Naive thymus-derived CD4-positive, alpha-beta T cell (primary cell): Measurements from ENCODE around the gene GADD45B. TPM values are rescaled to one million over a fixed set of nuclear protein-coding genes. Genes with fewer than 3 reads are reported as not detected.

Source experiments
- ATAC-seq: fragments of 150-1000 bp; cut with Tn5 transposase; 2 replicates; pipeline ENCODE4 v1.10.0; 2021; ENCODE audit warnings: mild to moderate bottlenecking, moderate library complexity
- CTCF ChIA-PET: fragments of 350-600 bp; sonication (Branson Sonifier 250); formaldehyde crosslinking; loops from one replicate; lab custom pipeline; 2021; ENCODE audit warnings: antibody characterized with exemption; lab: Charles Lee
- POLR2A ChIA-PET: fragments of 350-600 bp; sonication (Branson Sonifier 250); formaldehyde crosslinking; loops from one replicate; lab custom pipeline; 2021; ENCODE audit warnings: antibody characterized with exemption, inconsistent platforms; lab: Charles Lee
- DNase-seq, 9 donors: peaks; one replicate each; pipeline versions ENCODE4 v3.0.0 to v3.0.0-alpha.2; 2020 to 2022; ENCODE audit warnings: mixed read lengths in 1 of 9
- H3K27ac ChIP-seq: one replicate; pipeline ENCODE4 v1.7.0; 2013; ENCODE audit warnings: mild to moderate bottlenecking, low read depth, low read length, moderate library complexity
- H3K27me3 ChIP-seq, 2 donors: one replicate each; pipeline ENCODE4 v1.7.0; 2013; ENCODE audit warnings: low read length in 2 of 2, mild to moderate bottlenecking in 2 of 2, moderate library complexity in 2 of 2; ENCODE audit not compliant: control insufficient read depth in 2 of 2, insufficient read depth in 2 of 2
- H3K36me3 ChIP-seq, 3 experiments: 1 replicate in 2 of 3; 2 replicates in 1 of 3; pipeline ENCODE4 v1.7.0; 2013; ENCODE audit warnings: low read length in 3 of 3, mild to moderate bottlenecking in 3 of 3, moderate library complexity in 1 of 3; ENCODE audit not compliant: insufficient read depth in 3 of 3, control insufficient read depth in 2 of 3
- H3K4me1 ChIP-seq, 2 donors: one replicate each; pipeline ENCODE4 v1.7.0; 2013; ENCODE audit warnings: low read length in 2 of 2, mild to moderate bottlenecking in 2 of 2, moderate library complexity in 1 of 2; ENCODE audit not compliant: control insufficient read depth in 2 of 2, insufficient read depth in 2 of 2
- H3K4me3 ChIP-seq: 2 replicates; pipeline ENCODE4 v1.7.0; 2013; ENCODE audit warnings: mild to moderate bottlenecking, low read length
- H3K9me3 ChIP-seq, 3 experiments: 1 replicate in 2 of 3; 2 replicates in 1 of 3; pipeline ENCODE4 v1.7.0; 2013; ENCODE audit warnings: low read length in 3 of 3; ENCODE audit not compliant: control insufficient read depth in 2 of 3
- H3K27ac Mint-ChIP-seq, 9 donors: one replicate each; pipeline ENCODE4 v1.8.0; 2020 to 2022; ENCODE audit warnings: mixed read lengths in 9 of 9, mild to moderate bottlenecking in 8 of 9, moderate library complexity in 5 of 9, inconsistent platforms in 2 of 9
- H3K27me3 Mint-ChIP-seq, 5 donors: one replicate each; pipeline ENCODE4 v1.8.0; 2021 to 2022; ENCODE audit warnings: mixed read lengths in 5 of 5, mild to moderate bottlenecking in 1 of 5
- H3K36me3 Mint-ChIP-seq, 5 donors: one replicate each; pipeline ENCODE4 v1.8.0; 2020 to 2022; ENCODE audit warnings: mixed read lengths in 5 of 5, mild to moderate bottlenecking in 3 of 5, inconsistent platforms in 1 of 5
- H3K4me1 Mint-ChIP-seq, 7 donors: one replicate each; pipeline ENCODE4 v1.8.0; 2020 to 2022; ENCODE audit warnings: mixed read lengths in 7 of 7, mild to moderate bottlenecking in 3 of 7, inconsistent platforms in 1 of 7
- H3K4me3 Mint-ChIP-seq, 10 donors: one replicate each; pipeline ENCODE4 v1.8.0; 2020 to 2022; ENCODE audit warnings: mild to moderate bottlenecking in 10 of 10, mixed read lengths in 10 of 10, moderate library complexity in 6 of 10, inconsistent platforms in 2 of 10
- H3K9me3 Mint-ChIP-seq, 11 donors: one replicate each; pipeline ENCODE4 v1.8.0; 2020 to 2022; ENCODE audit warnings: mixed read lengths in 11 of 11, mild to moderate bottlenecking in 4 of 11, inconsistent platforms in 1 of 11, moderate library complexity in 1 of 11
- intact Hi-C, 2 donors: fragments of 100-400 bp; cut with micrococcal nuclease; formaldehyde crosslinking; loops; one replicate each; pipeline ENCODE4 v1.15.1; 2023
- polyA plus RNA-seq, 2 donors: library from polyadenylated mRNA; unstranded; fragments of 300-500 nt; fragmentation: Illumina TruSeq; gene quantifications; one replicate each; pipeline ENCODE4 v1.2.3, GENCODE V29; 2021
- total RNA-seq, 6 experiments: library from RNA in 5 of 6; stranded (reverse) in 5 of 6; gene quantifications; 1 replicate in 5 of 6; 2 replicates in 1 of 6; pipeline ENCODE4 v1.2.3 and lab custom pipeline; 2021 to 2026

Gene GADD45B
- total RNA-seq: 100 to 1,000 TPM in 2 of 5 experiments, 10 to 100 TPM in 3; 71.7 to 157 (median 84.2) TPM
- 10 to 100 TPM; 30.1 to 38.4 TPM for polyA plus RNA-seq
- total RNA-seq (lab: John Stamatoyannopoulos, UW): 369 reads per million, percentile 97 among the genes with 10 or more reads in this experiment

- peak within 1 kb of the TSS; percentile 91 for H3K4me3 ChIP-seq
- DNase-seq (peak; percentile 91 to 98 (median 97)), ATAC-seq (peak; percentile 87)
- Mint-ChIP-seq H3K27ac (peak within 1 kb of the TSS; percentile 92 to 99 (median 96)), H3K4me1 (peaks cover 7 to 20% (median 16%) of the 10 kb centered on the region in 7 donors), H3K27me3 (peaks cover 0 to 10% (median 0%) of the 10 kb centered on the region in 5 donors), H3K36me3 (peaks cover 0 to 19% (median 6%) of the 10 kb centered on the region in 5 donors), H3K4me3 (peak within 1 kb of the TSS; percentile 97 to 100 (median 99)), H3K9me3 (peaks cover 0 to 15% (median 0%) of the 10 kb centered on the region in 11 donors)
- no peaks in the 10 kb centered on the region for H3K9me3 ChIP-seq
- CTCF ChIA-PET: interaction anchor here (0.6 to 6.7 kb wide), 20 partner anchors 12 to 263 kb away, joined by 3 to 78 read pairs (median 5); no protein-coding TSS in a partner anchor
- no peaks in the 10 kb centered on the region for H3K27me3 ChIP-seq
- POLR2A ChIA-PET: interaction anchor here (0.6 to 7.4 kb wide), 56 partner anchors 9 to 1207 kb away, joined by 3 to 415 read pairs (median 5); partner anchors contain the start of genes AP3D1, CIRBP, IZUMO4 and LMNB2
- peaks cover 0 to 16% (median 0%) of the 10 kb centered on the region in 3 experiments for H3K36me3 ChIP-seq
- peaks cover 0 to 14% of the 10 kb centered on the region in 2 donors for H3K4me1 ChIP-seq
- peak within 1 kb of the TSS; percentile 90 for H3K27ac ChIP-seq
- intact Hi-C loops: loop anchor here (1.0 to 5.0 kb wide), 11 partner anchors 19 to 701 kb away; partner anchors contain the start of genes TIMM13 (in 2 of the 2), DOT1L (in 1 of the 2), LMNB2 (in 1 of the 2) and PLEKHJ1 (in 1 of the 2)
Observed at GRCh38 chr19:2475702-2476450, at the start of gene GADD45B. GADD45B (plus strand) TSS chr19:2476127; CDS start chr19:2476359, 232 bp downstream.

- Mint-ChIP-seq H3K4me1 (peaks cover 0 to 16% (median 14%) of the 10 kb centered on the region in 7 donors), H3K27ac (peak overlapping the region; percentile 93 to 99 (median 97)), H3K36me3 (peaks cover 0 to 6% (median 0%) of the 10 kb centered on the region in 5 donors), H3K27me3 (peaks cover 0 to 2% (median 0%) of the 10 kb centered on the region in 5 donors), H3K4me3 (peak overlapping the region; percentile 89 to 98 (median 95)), H3K9me3 (peaks cover 0 to 4% (median 0%) of the 10 kb centered on the region in 11 donors)
- H3K4me3 ChIP-seq: peak overlapping the region; percentile 97
- no peaks in the 10 kb centered on the region for H3K9me3 ChIP-seq
- no peak for ATAC-seq
- POLR2A ChIA-PET: interaction anchor here (0.8 to 2.5 kb wide), 12 partner anchors 20 to 626 kb away, joined by 3 to 23 read pairs (median 4); partner anchors contain the start of genes GADD45B and LMNB2
- peak in 3 of 9 donors; percentile 13 to 69 (median 43) for DNase-seq
- H3K4me1 ChIP-seq: peaks cover 11 to 16% of the 10 kb centered on the region in 2 donors
- H3K36me3 ChIP-seq: peaks cover 0 to 35% (median 0%) of the 10 kb centered on the region in 3 experiments
- H3K27ac ChIP-seq: peak overlapping the region; percentile 91
- intact Hi-C loops: loop anchor here (1.0 to 10.0 kb wide), 13 partner anchors 29 to 1068 kb away; partner anchors contain the start of genes AP3D1 (in 2 of the 2), GADD45B (in 2 of the 2), PLEKHJ1 (in 2 of the 2) and SF3A2 (in 2 of the 2)
- CTCF ChIA-PET: interaction anchor here (0.5 to 1.5 kb wide), 2 partner anchors 192 to 342 kb away, joined by 5 to 8 read pairs; no protein-coding TSS in a partner anchor
- no peaks in the 10 kb centered on the region for H3K27me3 ChIP-seq
Observed at GRCh38 chr19:2426611-2427428, 49.1 kb upstream of the GADD45B start.

GRCh38 chr19:2427429-2428320 is 48.3 kb upstream of the GADD45B start, which contains the start of gene TIMM13:
TIMM13 (minus strand) TSS chr19:2427586; CDS start chr19:2427533, 53 bp downstream.
- POLR2A ChIA-PET: interaction anchor here (0.6 to 2.5 kb wide), 19 partner anchors 15 to 1356 kb away, joined by 3 to 23 read pairs (median 4); partner anchors contain the start of genes GADD45B, LMNB2, PLEKHJ1 and THOP1
- no peaks in the 10 kb centered on the region for H3K27me3 ChIP-seq
- H3K27ac ChIP-seq: peak within 1 kb of the TSS; percentile 91
- peak within 1 kb of the TSS; percentile 89 to 98 (median 95) for H3K4me3 Mint-ChIP-seq
- H3K27me3 Mint-ChIP-seq: peaks cover 0 to 2% (median 0%) of the 10 kb centered on the region in 5 donors
- ATAC-seq (peak; percentile 96), DNase-seq (peak; percentile 96 to 99 (median 98))
- peaks cover 0 to 6% (median 0%) of the 10 kb centered on the region in 5 donors for H3K36me3 Mint-ChIP-seq
- H3K27ac Mint-ChIP-seq: peak within 1 kb of the TSS; percentile 93 to 99 (median 97)
- peaks cover 0 to 43% (median 0%) of the 10 kb centered on the region in 3 experiments for H3K36me3 ChIP-seq
- intact Hi-C loops: loop anchor here (1.0 to 10.0 kb wide), 13 partner anchors 29 to 1067 kb away; partner anchors contain the start of genes AP3D1 (in 2 of the 2), GADD45B (in 2 of the 2), PLEKHJ1 (in 2 of the 2) and SF3A2 (in 2 of the 2)
- peaks cover 11 to 16% of the 10 kb centered on the region in 2 donors for H3K4me1 ChIP-seq
- CTCF ChIA-PET: interaction anchor here (0.5 to 1.5 kb wide), 6 partner anchors 29 to 343 kb away, joined by 3 to 8 read pairs (median 4); partner anchors contain the start of gene LMNB2
- peak within 1 kb of the TSS; percentile 97 for H3K4me3 ChIP-seq
- peaks cover 0 to 16% (median 14%) of the 10 kb centered on the region in 7 donors for H3K4me1 Mint-ChIP-seq
- peaks cover 0 to 4% (median 0%) of the 10 kb centered on the region in 11 donors for H3K9me3 Mint-ChIP-seq
- no peaks in the 10 kb centered on the region for H3K9me3 ChIP-seq

- Mint-ChIP-seq H3K36me3 (peaks cover 0 to 6% (median 0%) of the 10 kb centered on the region in 5 donors), H3K4me3 (peak overlapping the region in 6 of 10 donors; percentile 91 to 98 (median 95)), H3K9me3 (peaks cover 0 to 4% (median 0%) of the 10 kb centered on the region in 11 donors), H3K27ac (peak overlapping the region in 7 of 9 donors; percentile 93 to 99 (median 97)), H3K4me1 (peaks cover 0 to 16% (median 14%) of the 10 kb centered on the region in 7 donors), H3K27me3 (peaks cover 0 to 2% (median 0%) of the 10 kb centered on the region in 5 donors)
- H3K27ac ChIP-seq: peak overlapping the region; percentile 91
- intact Hi-C loops: loop anchor here (5.0 to 10.0 kb wide), 2 partner anchors 36 to 1066 kb away; no protein-coding TSS in a partner anchor
- H3K36me3 ChIP-seq: peaks cover 0 to 43% (median 0%) of the 10 kb centered on the region in 3 experiments
- no peaks in the 10 kb centered on the region for H3K9me3 ChIP-seq
- H3K27me3 ChIP-seq: no peaks in the 10 kb centered on the region
- ATAC-seq (no peak), DNase-seq (no peak)
- H3K4me3 ChIP-seq: peak overlapping the region; percentile 97
- POLR2A ChIA-PET: interaction anchor here (0.8 to 2.5 kb wide), 14 partner anchors 15 to 633 kb away, joined by 3 to 23 read pairs (median 4); partner anchors contain the start of genes GADD45B, LMNB2, PLEKHJ1 and THOP1
- CTCF ChIA-PET: interaction anchor here (0.7 to 1.5 kb wide), 5 partner anchors 28 to 220 kb away, joined by 3 to 5 read pairs (median 4); partner anchors contain the start of gene LMNB2
- peaks cover 11 to 16% of the 10 kb centered on the region in 2 donors for H3K4me1 ChIP-seq
Observed at GRCh38 chr19:2428321-2428690, 47.6 kb upstream of the GADD45B start.
